DMS 273 treated with DMSO at 0.1 percent for 48 hours (cell line): ENCODE measurements around the gene SLC39A2.

Experiments used
- DNase-seq: peaks from one replicate; lab custom pipeline; 2025; lab: John Stamatoyannopoulos, UW

SLC39A2 gene

GRCh38 chr14:21047378-21047781 lies 48.3 kb downstream of the SLC39A2 start:
- no peak for DNase-seq

GRCh38 chr14:21048638-21049037 lies 49.5 kb downstream of the SLC39A2 start:
- DNase-seq: no peak

- no peak for DNase-seq
These were observed 50.2 kb downstream of the SLC39A2 start for GRCh38 chr14:21049271-21049673.

GRCh38 chr14:21050597-21050996 lies 51.5 kb downstream of the SLC39A2 start:
- DNase-seq: no peak
